Lower lobe of right lung (tissue), 2 donors: Measurements from ENCODE around the gene PPIF. TPM values are rescaled to one million over a fixed set of nuclear protein-coding genes. Genes with fewer than 3 reads are reported as not detected.
A peak's percentile ranks its signal among the peaks of the same experiment; 100 is the strongest.

Source experiments
- ATAC-seq, 2 donors: fragments of 200-7000 bp; cut with Tn5 transposase; one replicate each; pipeline ENCODE4 v1.9.1; 2020 to 2022; ENCODE audit warnings: mild to moderate bottlenecking in 2 of 2, moderate library complexity in 2 of 2
- DNase-seq: peaks from one replicate; pipeline ENCODE4 v3.0.0-alpha.2; 2020
- H3K27ac ChIP-seq: fragments of 200-600 bp; one replicate; pipeline ENCODE4 v1.8.0; 2022
- H3K27me3 ChIP-seq: fragments of 200-600 bp; one replicate; pipeline ENCODE4 v1.8.0; 2022; ENCODE audit warnings: low read depth
- H3K36me3 ChIP-seq: fragments of 200-600 bp; one replicate; pipeline ENCODE4 v1.8.0; 2022; ENCODE audit warnings: mild to moderate bottlenecking
- H3K4me1 ChIP-seq: fragments of 200-600 bp; one replicate; pipeline ENCODE4 v1.8.0; 2022
- H3K4me3 ChIP-seq: fragments of 200-600 bp; one replicate; pipeline ENCODE4 v1.8.0; 2022; ENCODE audit warnings: mild to moderate bottlenecking
- H3K9me3 ChIP-seq: fragments of 200-600 bp; one replicate; pipeline ENCODE4 v1.8.0; 2022
- intact Hi-C: fragments of 100-400 bp; cut with DNase I; formaldehyde crosslinking; loops from one replicate; pipeline ENCODE4 v1.11.0; 2022
- total RNA-seq: library from RNA; stranded (reverse); fragmentation: NEBNext Ultra II Directional; extraction: Animal tissue kit (Norgen Biotek cat#: 25700); gene quantifications from one replicate; pipeline ENCODE4 v1.2.1, GENCODE V29; 2021
- TF ChIP-seq, protein P1 (sequence below): fragments of 200-600 bp; IDR thresholded peaks from one replicate; pipeline ENCODE4 v1.8.0; 2022; ENCODE audit warnings: antibody characterized with exemption, mild to moderate bottlenecking
- donor health status: DM: no; HTN: yes; CAD: no; lungs with severe emphysema.

PPIF gene
- total RNA-seq, 1 donor from 2014 or later = 28.5 TPM

- no peak overlapping the region for H3K27ac ChIP-seq
- no peak for ATAC-seq
- H3K4me3 ChIP-seq = no peak overlapping the region
- H3K36me3 ChIP-seq = no peaks in the 10 kb centered on the region
- intact Hi-C loops = loop anchor here (10.0 kb wide), 1 partner anchor 89 kb away; no protein-coding TSS in a partner anchor
- peaks cover 17% of the 10 kb centered on the region for H3K4me1 ChIP-seq
- DNase-seq = peak; percentile 38
- H3K9me3 ChIP-seq = no peaks in the 10 kb centered on the region
- TF ChIP-seq, protein P1, sequence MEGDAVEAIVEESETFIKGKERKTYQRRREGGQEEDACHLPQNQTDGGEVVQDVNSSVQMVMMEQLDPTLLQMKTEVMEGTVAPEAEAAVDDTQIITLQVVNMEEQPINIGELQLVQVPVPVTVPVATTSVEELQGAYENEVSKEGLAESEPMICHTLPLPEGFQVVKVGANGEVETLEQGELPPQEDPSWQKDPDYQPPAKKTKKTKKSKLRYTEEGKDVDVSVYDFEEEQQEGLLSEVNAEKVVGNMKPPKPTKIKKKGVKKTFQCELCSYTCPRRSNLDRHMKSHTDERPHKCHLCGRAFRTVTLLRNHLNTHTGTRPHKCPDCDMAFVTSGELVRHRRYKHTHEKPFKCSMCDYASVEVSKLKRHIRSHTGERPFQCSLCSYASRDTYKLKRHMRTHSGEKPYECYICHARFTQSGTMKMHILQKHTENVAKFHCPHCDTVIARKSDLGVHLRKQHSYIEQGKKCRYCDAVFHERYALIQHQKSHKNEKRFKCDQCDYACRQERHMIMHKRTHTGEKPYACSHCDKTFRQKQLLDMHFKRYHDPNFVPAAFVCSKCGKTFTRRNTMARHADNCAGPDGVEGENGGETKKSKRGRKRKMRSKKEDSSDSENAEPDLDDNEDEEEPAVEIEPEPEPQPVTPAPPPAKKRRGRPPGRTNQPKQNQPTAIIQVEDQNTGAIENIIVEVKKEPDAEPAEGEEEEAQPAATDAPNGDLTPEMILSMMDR = no peak
- H3K27me3 ChIP-seq = no peaks in the 10 kb centered on the region
Observed at GRCh38 chr10:79375321-79376077, 28.2 kb downstream of the PPIF start.

DNA sequence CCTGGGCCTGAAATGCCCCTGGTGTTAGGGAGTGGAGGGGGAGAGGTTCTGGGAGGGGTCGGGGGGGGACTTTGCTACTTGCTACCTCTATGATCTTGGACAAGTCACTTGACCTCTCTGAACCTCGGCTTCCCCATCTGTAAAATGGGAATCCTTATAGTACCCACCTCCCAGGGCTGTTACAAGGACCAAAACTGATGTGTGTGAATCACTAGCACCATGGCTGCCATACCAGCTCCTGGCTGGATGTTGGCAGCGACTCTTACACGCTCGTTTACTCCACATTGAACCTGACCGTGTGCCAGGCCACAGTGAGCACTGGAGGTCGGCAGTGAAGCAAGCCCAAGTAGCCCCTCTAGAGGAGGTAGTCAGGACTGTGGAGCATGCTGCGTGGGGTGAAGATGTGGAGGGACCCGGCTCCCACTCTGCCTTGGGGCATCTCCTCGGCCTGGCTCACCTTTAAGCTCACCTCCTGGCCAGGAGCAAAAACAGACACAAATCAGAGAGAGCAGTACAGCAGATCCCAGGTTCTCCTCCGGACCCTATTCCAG is 28.9 kb downstream of the PPIF start:
- Histone ChIP-seq H3K27ac (no peak overlapping the region), H3K4me1 (peaks cover 23% of the 10 kb centered on the region), H3K27me3 (no peaks in the 10 kb centered on the region), H3K36me3 (no peaks in the 10 kb centered on the region), H3K4me3 (no peak overlapping the region), H3K9me3 (no peaks in the 10 kb centered on the region)
- DNase-seq (peak; percentile 28), ATAC-seq (no peak)
- TF ChIP-seq, protein P1 = no peak
- intact Hi-C loops = loop anchor here (10.0 kb wide), 1 partner anchor 89 kb away; no protein-coding TSS in a partner anchor

DNA sequence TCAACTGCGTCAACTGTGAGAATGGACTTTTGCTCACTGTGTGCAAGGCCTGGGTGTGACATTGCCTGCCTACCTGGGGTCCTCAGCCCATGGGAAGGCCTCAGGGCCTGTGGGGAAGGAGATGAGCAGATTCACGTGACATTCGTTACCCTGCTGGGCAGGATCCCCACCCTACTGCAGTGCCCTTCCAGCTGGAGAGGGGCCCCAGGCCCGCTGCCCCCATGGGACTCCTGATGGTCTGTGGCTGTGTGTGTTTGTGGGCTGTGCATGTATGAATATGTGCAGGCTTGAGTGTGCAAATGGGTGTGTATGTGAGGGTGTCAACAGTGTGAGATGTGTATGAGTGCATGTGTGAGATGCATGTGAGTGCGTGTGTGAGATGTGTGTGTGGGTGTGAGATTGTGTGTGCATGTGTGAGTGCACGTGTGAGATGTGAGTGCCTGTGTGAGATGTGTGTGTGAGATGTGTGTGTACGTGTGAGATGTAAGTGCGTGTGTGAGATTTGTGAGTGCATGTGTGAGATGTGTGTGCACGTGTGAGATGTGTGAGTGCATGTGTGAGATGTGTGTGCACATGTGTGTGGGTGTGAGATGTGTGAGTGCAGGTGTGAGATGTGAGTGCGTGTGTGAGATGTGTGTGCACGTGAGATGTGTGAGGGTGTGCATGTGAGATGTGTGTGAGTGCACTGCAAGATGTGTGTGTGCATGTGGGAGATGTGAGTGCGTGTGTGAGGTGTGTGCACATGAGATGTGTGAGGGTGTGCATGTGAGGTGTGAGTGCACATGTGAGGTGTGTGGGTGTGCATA is 29.7 kb downstream of the PPIF start:
- intact Hi-C loops = loop anchor here (10.0 kb wide), 1 partner anchor 88 kb away; no protein-coding TSS in a partner anchor
- H3K4me1 ChIP-seq = peaks cover 30% of the 10 kb centered on the region
- DNase-seq (no peak), ATAC-seq (no peak)
- H3K36me3 ChIP-seq = no peaks in the 10 kb centered on the region
- TF ChIP-seq, protein P1 = no peak
- H3K9me3 ChIP-seq = no peaks in the 10 kb centered on the region
- H3K4me3 ChIP-seq = no peak overlapping the region
- no peaks in the 10 kb centered on the region for H3K27me3 ChIP-seq
- no peak overlapping the region for H3K27ac ChIP-seq

DNA sequence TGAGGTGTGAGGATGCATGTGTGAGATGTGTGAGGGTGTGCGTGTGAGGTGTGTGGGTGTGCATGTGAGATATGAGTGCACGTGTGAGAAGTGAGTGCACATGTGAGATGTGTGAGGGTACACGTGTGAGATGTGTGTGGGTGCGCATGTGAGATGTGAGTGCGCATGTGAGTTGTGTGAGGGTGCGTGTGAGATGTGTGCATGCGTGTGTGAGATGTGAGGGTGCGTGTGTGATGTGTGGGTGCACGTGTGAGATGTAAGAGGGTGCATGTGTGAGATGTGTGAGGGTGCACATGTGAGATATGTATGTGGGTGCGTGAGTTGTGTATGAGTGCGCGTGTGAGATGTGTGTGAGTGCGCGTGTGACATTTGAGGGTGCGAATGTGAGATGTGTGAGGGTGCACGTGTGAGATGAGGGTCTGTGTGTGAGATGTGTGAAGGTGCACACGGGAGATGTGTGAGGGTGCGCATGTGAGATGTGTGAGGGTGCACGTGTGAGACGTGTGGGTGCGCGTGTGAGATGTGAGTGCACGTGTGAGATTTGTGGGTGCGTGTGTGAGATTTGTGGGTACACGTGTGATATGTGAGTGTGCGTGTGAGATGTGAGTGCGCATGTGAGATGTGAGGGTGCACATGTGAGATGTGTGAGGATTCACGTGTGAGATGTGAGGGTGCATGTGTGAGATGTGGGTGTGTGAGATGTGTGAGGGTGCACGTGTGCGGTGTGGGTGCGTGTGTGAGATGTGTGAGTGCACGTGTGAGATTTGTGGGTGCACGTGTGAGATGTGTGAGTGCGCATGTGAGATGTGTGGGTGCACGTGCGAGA is 30.5 kb downstream of the PPIF start:
- no peaks in the 10 kb centered on the region for H3K36me3 ChIP-seq
- DNase-seq (peak; percentile 29), ATAC-seq (no peak)
- H3K4me3 ChIP-seq = no peak overlapping the region
- intact Hi-C loops = loop anchor here (10.0 kb wide), 1 partner anchor 87 kb away; no protein-coding TSS in a partner anchor
- H3K9me3 ChIP-seq = no peaks in the 10 kb centered on the region
- TF ChIP-seq, protein P1 = no peak
- H3K27me3 ChIP-seq = no peaks in the 10 kb centered on the region
- peaks cover 35% of the 10 kb centered on the region for H3K4me1 ChIP-seq
- H3K27ac ChIP-seq = no peak overlapping the region

- TF ChIP-seq, protein P1 = no peak
- Histone ChIP-seq H3K4me3 (no peak overlapping the region), H3K27me3 (no peaks in the 10 kb centered on the region), H3K4me1 (peaks cover 35% of the 10 kb centered on the region), H3K27ac (no peak overlapping the region), H3K9me3 (no peaks in the 10 kb centered on the region), H3K36me3 (no peaks in the 10 kb centered on the region)
- DNase-seq (no peak), ATAC-seq (no peak)
- intact Hi-C loops = loop anchor here (10.0 kb wide), 1 partner anchor 86 kb away; no protein-coding TSS in a partner anchor
Observed at GRCh38 chr10:79378383-79378646, 31.0 kb downstream of the PPIF start.
